ENCODE data around the gene NUMB. TPM values are rescaled to one million over a fixed set of nuclear protein-coding genes. Genes with fewer than 3 reads are reported as not detected.

Gene NUMB
- total RNA-seq, 1 experiment from 2014 or later, result 42.0 TPM

DNA sequence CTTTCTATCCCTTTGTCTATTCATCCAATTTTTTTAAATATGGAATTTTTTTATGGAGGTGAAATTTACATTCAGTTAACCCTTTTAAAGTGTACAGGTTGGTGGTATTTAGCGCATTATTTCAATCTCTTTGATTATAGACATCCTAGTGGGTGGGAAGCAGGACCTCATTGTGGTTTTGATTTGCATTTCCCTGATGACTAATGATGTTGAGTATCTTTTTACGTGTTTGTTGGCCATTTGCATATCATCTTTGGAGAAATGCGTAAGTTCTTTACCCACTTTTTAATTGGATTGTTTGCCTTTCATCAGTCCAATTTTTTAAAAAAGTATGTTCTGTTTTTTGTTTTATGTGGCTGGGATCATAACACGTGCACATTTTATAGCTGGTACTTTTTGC lies 200.3 kb downstream of the NUMB start (continued):
- TF ChIP-seq, protein P1, sequence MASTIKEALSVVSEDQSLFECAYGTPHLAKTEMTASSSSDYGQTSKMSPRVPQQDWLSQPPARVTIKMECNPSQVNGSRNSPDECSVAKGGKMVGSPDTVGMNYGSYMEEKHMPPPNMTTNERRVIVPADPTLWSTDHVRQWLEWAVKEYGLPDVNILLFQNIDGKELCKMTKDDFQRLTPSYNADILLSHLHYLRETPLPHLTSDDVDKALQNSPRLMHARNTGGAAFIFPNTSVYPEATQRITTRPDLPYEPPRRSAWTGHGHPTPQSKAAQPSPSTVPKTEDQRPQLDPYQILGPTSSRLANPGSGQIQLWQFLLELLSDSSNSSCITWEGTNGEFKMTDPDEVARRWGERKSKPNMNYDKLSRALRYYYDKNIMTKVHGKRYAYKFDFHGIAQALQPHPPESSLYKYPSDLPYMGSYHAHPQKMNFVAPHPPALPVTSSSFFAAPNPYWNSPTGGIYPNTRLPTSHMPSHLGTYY (CRISPR knock-in tag; IDR thresholded peaks at IDR 0.05), result no peak
- TF ChIP-seq ZNF219 (CRISPR knock-in tag; IDR thresholded peaks at IDR 0.05; ENCODE audit: borderline replicate concordance) (no peak), SP1 (CRISPR knock-in tag; conservative IDR thresholded peaks at IDR 0.05) (no peak)
- TF ChIP-seq, protein P2, sequence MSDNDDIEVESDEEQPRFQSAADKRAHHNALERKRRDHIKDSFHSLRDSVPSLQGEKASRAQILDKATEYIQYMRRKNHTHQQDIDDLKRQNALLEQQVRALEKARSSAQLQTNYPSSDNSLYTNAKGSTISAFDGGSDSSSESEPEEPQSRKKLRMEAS (CRISPR knock-in tag; IDR thresholded peaks at IDR 0.05), result no peak
- TF ChIP-seq, protein P3, sequence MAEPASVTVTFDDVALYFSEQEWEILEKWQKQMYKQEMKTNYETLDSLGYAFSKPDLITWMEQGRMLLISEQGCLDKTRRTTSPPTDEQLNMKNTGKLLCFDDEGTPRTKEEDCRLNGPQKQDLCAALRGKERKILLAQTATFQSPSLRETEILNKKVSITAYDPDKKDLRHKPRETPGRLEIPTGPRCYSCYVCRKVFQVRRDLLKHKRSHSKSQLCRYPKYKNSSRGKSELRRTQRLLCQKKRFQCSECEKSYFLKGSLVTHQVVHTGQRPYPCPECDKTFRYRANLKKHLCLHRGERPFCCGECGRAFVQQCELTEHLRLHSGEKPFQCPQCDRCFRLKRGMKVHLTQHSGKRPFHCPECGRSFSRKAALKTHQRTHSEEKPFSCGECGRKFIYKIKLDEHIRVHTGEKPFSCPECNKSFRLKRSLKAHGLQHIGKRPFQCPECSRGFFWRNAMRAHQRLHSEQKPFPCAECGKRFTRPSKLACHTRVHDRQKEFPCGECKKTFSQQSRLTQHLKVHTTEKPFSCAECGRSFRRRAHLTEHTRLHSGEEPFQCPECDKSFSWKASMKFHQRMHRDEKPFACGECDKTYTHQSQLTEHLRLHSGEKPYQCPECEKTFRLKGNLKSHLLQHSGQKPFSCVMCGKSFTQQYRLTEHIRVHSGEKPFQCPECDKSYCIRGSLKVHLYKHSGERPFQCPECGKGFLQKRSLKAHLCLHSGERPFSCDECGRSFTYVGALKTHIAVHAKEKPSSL (CRISPR knock-in tag; conservative IDR thresholded peaks at IDR 0.05), result no peak

DNA sequence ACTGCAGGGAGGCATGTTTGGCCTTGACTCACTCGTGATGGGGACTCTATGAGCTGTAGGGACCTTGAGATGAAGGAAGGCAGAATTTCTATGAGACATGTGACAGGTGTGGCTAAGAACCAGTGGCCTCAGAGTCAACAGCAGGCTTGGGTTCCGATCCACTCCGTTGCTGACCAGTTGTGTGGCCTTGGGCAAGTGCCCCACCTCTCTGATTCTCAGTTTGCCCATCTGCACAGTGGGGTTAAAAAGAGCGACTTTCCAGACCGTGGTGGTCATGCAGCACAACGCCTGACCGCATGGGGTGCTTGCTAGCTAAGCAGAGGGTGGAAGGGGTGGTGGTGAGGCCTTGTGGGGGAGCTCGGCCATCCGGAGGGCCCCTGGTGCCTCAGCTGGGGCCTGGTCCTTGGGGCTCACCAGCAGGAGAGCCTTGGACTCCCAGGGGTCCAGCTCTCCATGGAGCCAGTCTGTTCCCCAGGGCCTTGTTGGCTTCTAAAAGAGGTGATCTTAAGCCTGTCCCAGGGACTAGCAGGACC lies 202.6 kb downstream of the NUMB start:
- no peaks in the 10 kb centered on the region for H3K27me3 Mint-ChIP-seq (ENCODE audit: low read depth)
- H3K9me3 Mint-ChIP-seq, result no peaks in the 10 kb centered on the region
- H3K4me1 Mint-ChIP-seq, result no peaks in the 10 kb centered on the region
- H3K27ac Mint-ChIP-seq, result no peak overlapping the region
- H3K36me3 Mint-ChIP-seq, result no peaks in the 10 kb centered on the region
- no peak for ATAC-seq
- H3K4me3 Mint-ChIP-seq, result no peak overlapping the region
- POLR2A ChIA-PET, result no interaction called here
- CTCF ChIA-PET, result no interaction called here
- DNase-seq (ENCODE audit: low spot score), result no peak
- TF ChIP-seq NR2C2 (CRISPR knock-in tag; IDR thresholded peaks at IDR 0.05) (no peak), OVOL2 (CRISPR knock-in tag; IDR thresholded peaks at IDR 0.05; ENCODE audit: borderline replicate concordance) (no peak), ZNF396 (CRISPR knock-in tag; IDR thresholded peaks at IDR 0.05; ENCODE audit: borderline replicate concordance) (no peak), TP53 (CRISPR knock-in tag; IDR thresholded peaks at IDR 0.05) (no peak), ZNF138 (CRISPR knock-in tag; conservative IDR thresholded peaks at IDR 0.05) (no peak)
- TF ChIP-seq, protein P2 (CRISPR knock-in tag; IDR thresholded peaks at IDR 0.05), result no peak
- TF ChIP-seq, protein P4, sequence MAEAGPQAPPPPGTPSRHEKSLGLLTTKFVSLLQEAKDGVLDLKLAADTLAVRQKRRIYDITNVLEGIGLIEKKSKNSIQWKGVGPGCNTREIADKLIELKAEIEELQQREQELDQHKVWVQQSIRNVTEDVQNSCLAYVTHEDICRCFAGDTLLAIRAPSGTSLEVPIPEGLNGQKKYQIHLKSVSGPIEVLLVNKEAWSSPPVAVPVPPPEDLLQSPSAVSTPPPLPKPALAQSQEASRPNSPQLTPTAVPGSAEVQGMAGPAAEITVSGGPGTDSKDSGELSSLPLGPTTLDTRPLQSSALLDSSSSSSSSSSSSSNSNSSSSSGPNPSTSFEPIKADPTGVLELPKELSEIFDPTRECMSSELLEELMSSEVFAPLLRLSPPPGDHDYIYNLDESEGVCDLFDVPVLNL (CRISPR knock-in tag; IDR thresholded peaks at IDR 0.05; ENCODE audit: borderline replicate concordance, low read depth), result no peak
- TF ChIP-seq, protein P5, sequence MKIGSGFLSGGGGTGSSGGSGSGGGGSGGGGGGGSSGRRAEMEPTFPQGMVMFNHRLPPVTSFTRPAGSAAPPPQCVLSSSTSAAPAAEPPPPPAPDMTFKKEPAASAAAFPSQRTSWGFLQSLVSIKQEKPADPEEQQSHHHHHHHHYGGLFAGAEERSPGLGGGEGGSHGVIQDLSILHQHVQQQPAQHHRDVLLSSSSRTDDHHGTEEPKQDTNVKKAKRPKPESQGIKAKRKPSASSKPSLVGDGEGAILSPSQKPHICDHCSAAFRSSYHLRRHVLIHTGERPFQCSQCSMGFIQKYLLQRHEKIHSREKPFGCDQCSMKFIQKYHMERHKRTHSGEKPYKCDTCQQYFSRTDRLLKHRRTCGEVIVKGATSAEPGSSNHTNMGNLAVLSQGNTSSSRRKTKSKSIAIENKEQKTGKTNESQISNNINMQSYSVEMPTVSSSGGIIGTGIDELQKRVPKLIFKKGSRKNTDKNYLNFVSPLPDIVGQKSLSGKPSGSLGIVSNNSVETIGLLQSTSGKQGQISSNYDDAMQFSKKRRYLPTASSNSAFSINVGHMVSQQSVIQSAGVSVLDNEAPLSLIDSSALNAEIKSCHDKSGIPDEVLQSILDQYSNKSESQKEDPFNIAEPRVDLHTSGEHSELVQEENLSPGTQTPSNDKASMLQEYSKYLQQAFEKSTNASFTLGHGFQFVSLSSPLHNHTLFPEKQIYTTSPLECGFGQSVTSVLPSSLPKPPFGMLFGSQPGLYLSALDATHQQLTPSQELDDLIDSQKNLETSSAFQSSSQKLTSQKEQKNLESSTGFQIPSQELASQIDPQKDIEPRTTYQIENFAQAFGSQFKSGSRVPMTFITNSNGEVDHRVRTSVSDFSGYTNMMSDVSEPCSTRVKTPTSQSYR (CRISPR knock-in tag; IDR thresholded peaks at IDR 0.05), result no peak
- TF ChIP-seq, protein P6, sequence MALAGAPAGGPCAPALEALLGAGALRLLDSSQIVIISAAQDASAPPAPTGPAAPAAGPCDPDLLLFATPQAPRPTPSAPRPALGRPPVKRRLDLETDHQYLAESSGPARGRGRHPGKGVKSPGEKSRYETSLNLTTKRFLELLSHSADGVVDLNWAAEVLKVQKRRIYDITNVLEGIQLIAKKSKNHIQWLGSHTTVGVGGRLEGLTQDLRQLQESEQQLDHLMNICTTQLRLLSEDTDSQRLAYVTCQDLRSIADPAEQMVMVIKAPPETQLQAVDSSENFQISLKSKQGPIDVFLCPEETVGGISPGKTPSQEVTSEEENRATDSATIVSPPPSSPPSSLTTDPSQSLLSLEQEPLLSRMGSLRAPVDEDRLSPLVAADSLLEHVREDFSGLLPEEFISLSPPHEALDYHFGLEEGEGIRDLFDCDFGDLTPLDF (CRISPR knock-in tag; IDR thresholded peaks at IDR 0.05), result no peak

DNA sequence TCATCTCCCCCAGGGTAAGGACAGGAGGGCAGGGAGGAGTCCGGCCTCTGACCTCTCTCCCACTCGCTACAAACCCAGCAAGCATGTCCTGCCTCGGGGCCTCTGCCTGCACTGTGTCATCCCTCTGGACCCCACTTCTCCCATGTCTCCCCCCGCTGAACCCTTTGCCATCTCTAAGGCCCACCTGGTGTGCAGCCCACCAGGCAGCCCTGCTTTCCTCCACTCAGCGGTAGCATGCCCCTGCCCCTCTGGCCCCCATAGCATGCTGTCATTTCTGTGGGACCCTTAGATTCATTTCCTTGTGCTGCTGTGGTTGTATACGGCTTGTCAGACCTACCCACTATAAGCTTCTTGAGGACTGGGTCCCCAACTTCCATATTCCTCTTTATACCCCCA lies 203.3 kb downstream of the NUMB start:
- H3K36me3 Mint-ChIP-seq, result no peaks in the 10 kb centered on the region
- no peaks in the 10 kb centered on the region for H3K4me1 Mint-ChIP-seq
- CTCF ChIA-PET, result interaction anchor here (1.4 kb wide), 1 partner anchor 22 kb away, joined by 3 read pairs; no protein-coding TSS in a partner anchor
- no peak for DNase-seq (ENCODE audit: low spot score)
- no peaks in the 10 kb centered on the region for H3K9me3 Mint-ChIP-seq
- no peak overlapping the region for H3K27ac Mint-ChIP-seq
- no peaks in the 10 kb centered on the region for H3K27me3 Mint-ChIP-seq (ENCODE audit: low read depth)
- ATAC-seq, result no peak
- POLR2A ChIA-PET, result no interaction called here
- H3K4me3 Mint-ChIP-seq, result no peak overlapping the region
- TF ChIP-seq CBFB (CRISPR knock-in tag; IDR thresholded peaks at IDR 0.05; ENCODE audit: low read depth) (no peak), HMGA2 (CRISPR knock-in tag; IDR thresholded peaks at IDR 0.05) (no peak), FOXP1 (CRISPR knock-in tag; IDR thresholded peaks at IDR 0.05; ENCODE audit: borderline replicate concordance) (no peak), ZNF138 (CRISPR knock-in tag; conservative IDR thresholded peaks at IDR 0.05) (no peak), ZNF263 (CRISPR knock-in tag; IDR thresholded peaks at IDR 0.05; ENCODE audit: low read depth) (no peak)
- TF ChIP-seq, protein P7, sequence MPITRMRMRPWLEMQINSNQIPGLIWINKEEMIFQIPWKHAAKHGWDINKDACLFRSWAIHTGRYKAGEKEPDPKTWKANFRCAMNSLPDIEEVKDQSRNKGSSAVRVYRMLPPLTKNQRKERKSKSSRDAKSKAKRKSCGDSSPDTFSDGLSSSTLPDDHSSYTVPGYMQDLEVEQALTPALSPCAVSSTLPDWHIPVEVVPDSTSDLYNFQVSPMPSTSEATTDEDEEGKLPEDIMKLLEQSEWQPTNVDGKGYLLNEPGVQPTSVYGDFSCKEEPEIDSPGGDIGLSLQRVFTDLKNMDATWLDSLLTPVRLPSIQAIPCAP (CRISPR knock-in tag; IDR thresholded peaks at IDR 0.05), result no peak
- TF ChIP-seq, protein P3 (CRISPR knock-in tag; conservative IDR thresholded peaks at IDR 0.05), result no peak
- TF ChIP-seq, protein P8, sequence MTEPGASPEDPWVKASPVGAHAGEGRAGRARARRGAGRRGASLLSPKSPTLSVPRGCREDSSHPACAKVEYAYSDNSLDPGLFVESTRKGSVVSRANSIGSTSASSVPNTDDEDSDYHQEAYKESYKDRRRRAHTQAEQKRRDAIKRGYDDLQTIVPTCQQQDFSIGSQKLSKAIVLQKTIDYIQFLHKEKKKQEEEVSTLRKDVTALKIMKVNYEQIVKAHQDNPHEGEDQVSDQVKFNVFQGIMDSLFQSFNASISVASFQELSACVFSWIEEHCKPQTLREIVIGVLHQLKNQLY (CRISPR knock-in tag; IDR thresholded peaks at IDR 0.05), result no peak

Data from WTC11 (cell line).